K562 (cell line): Measurements from ENCODE around the gene HMGN1. TPM values are rescaled to one million over a fixed set of nuclear protein-coding genes. Genes with fewer than 3 reads are reported as not detected.

Experiments used
- ATAC-seq: fragments of 200-7000 bp; cut with Tn5 transposase; 3 replicates; pipeline ENCODE4 v1.9.1; 2020; ENCODE audit warnings: moderate library complexity
- BruUV-seq: library from RNA; stranded (reverse); fragments of 400-500 nt; replicated peaks from 2 replicates; lab custom pipeline; 2021; lab: Mats Ljungman, UMichigan
- CTCF ChIA-PET: fragments of 300-600 bp; formaldehyde crosslinking; extraction: SDS; loops from one replicate; lab custom pipeline; 2021; ENCODE audit warnings: low intra/inter-chr PET ratio; lab: Yijun Ruan, JAX
- POLR2A ChIA-PET: fragments of 300-600, 350-650 bp; sonication (Branson Sonifier 250); formaldehyde crosslinking; extraction: SDS; loops from one replicate; lab custom pipeline; 2021; ENCODE audit warnings: antibody characterized with exemption, inconsistent platforms; lab: Yijun Ruan, JAX
- DNase-seq, 4 experiments: peaks; one replicate each; pipeline versions ENCODE4 v3.0.0 to v3.0.0-alpha.2; 2011 to 2018; ENCODE audit warnings: low spot score in 3 of 4, mixed read lengths in 3 of 4; ENCODE audit errors: extremely low read depth in 1 of 4
- FAIRE-seq: peaks from 2 replicates; lab custom pipeline; 2011; peaks lifted over from hg19 to GRCh38; lab: Jason Lieb, UNC
- H2AFZ ChIP-seq: 2 replicates; pipeline ENCODE4 v1.6.0; 2011; ENCODE audit warnings: low read depth, low read length, control low read depth, inconsistent platforms
- H3K27ac ChIP-seq: fragments of 200-600 bp; 3 replicates; pipeline ENCODE4 v1.8.0; 2011; ENCODE audit warnings: low read depth, mild to moderate bottlenecking, control low read depth, inconsistent platforms, low read length, moderate library complexity, mixed read lengths; ENCODE audit errors: extremely low read depth
- H3K27me3 ChIP-seq, 2 experiments: fragments of 300-600 bp in 1 of 2; 2 replicates in 1 of 2; 3 replicates in 1 of 2; pipeline versions ENCODE4 v1.6.0 to v1.8.0; 2011; ENCODE audit warnings: inconsistent platforms in 2 of 2, low read length in 2 of 2, mild to moderate bottlenecking in 1 of 2, mixed read lengths in 1 of 2, moderate library complexity in 1 of 2; ENCODE audit not compliant: control insufficient read depth in 2 of 2, insufficient read depth in 2 of 2
- H3K36me3 ChIP-seq: fragments of 300-600 bp; 3 replicates; pipeline ENCODE4 v1.8.0; 2011; ENCODE audit warnings: mild to moderate bottlenecking, low read length, inconsistent platforms; ENCODE audit not compliant: control insufficient read depth, insufficient read depth
- H3K4me1 ChIP-seq, 2 experiments: fragments of 200-600 bp in 1 of 2; replicated peaks in 1 of 2; 2 replicates in 1 of 2; 3 replicates in 1 of 2; pipeline versions ENCODE4 v1.5.1 to v1.8.0; 2011; ENCODE audit warnings: inconsistent platforms in 2 of 2, low read length in 2 of 2, mild to moderate bottlenecking in 1 of 2, mixed read lengths in 1 of 2, moderate library complexity in 1 of 2; ENCODE audit not compliant: control insufficient read depth in 2 of 2, insufficient read depth in 2 of 2
- H3K4me2 ChIP-seq: 2 replicates; pipeline ENCODE4 v1.6.1; 2011; ENCODE audit warnings: low read length, control low read depth, inconsistent platforms, mixed read lengths; ENCODE audit not compliant: insufficient read depth
- H3K4me3 ChIP-seq: fragments of 200-600 bp; sonication (generic), shearing (Covaris generic); 2 replicates; pipeline ENCODE4 v1.5.1; 2016; ENCODE audit warnings: control low read depth, inconsistent platforms
- H3K79me2 ChIP-seq: fragments of 200-600 bp; 3 replicates; pipeline ENCODE4 v1.8.0; 2011; ENCODE audit warnings: low read length, inconsistent platforms; ENCODE audit not compliant: control insufficient read depth, insufficient read depth
- H3K9ac ChIP-seq, 2 experiments: 2 replicates each; pipeline versions ENCODE4 v1.6.0 to v1.6.1; 2011; ENCODE audit warnings: low read depth in 2 of 2, low read length in 2 of 2, control low read depth in 1 of 2, inconsistent platforms in 1 of 2, mild to moderate bottlenecking in 1 of 2, mixed read lengths in 1 of 2; ENCODE audit not compliant: insufficient read depth in 1 of 2
- H3K9me1 ChIP-seq: one replicate; pipeline ENCODE4 v1.6.0; 2011; ENCODE audit warnings: inconsistent platforms, mild to moderate bottlenecking, low read length, moderate library complexity; ENCODE audit not compliant: control insufficient read depth, insufficient read depth
- H3K9me3 ChIP-seq: replicated peaks from 2 replicates; pipeline ENCODE4 v1.5.1; 2011; ENCODE audit warnings: low read depth, low read length, inconsistent platforms; ENCODE audit not compliant: control insufficient read depth, insufficient read depth
- H4K20me1 ChIP-seq: replicated peaks from 2 replicates; pipeline ENCODE4 v1.6.1; 2011; ENCODE audit warnings: low read length, inconsistent platforms, mixed read lengths; ENCODE audit not compliant: control insufficient read depth, insufficient read depth
- KAT7 ChIP-seq: sonication (generic); formaldehyde crosslinking; IDR thresholded peaks from 2 replicates; pipeline ENCODE4 v1.8.0; 2022; ENCODE audit warnings: missing genetic modification reagents, mild to moderate bottlenecking, borderline replicate concordance
- MIER1 ChIP-seq: fragments of 450-650 bp; IDR thresholded peaks from 2 replicates; pipeline ENCODE4 v1.6.1; 2016; ENCODE audit warnings: antibody characterized with exemption, mild to moderate bottlenecking, low read depth
- NBN ChIP-seq: fragments of 450-650 bp; IDR thresholded peaks from 2 replicates; pipeline ENCODE4 v1.6.1; 2016; ENCODE audit warnings: low read depth, mild to moderate bottlenecking
- NRF1 ChIP-seq, 2 experiments: fragments of 450-650 bp; IDR thresholded peaks in 1 of 2; conservative IDR thresholded peaks in 1 of 2; 2 replicates each; pipeline ENCODE4 v1.6.1; 2014; ENCODE audit warnings: mild to moderate bottlenecking in 2 of 2
- POLR2H ChIP-seq: IDR thresholded peaks from 2 replicates; pipeline ENCODE4 v1.6.1; 2016; ENCODE audit warnings: missing genetic modification characterization, low read depth, mild to moderate bottlenecking, control low read depth, missing compliant biosample characterization, moderate library complexity
- ZNF184 ChIP-seq: sonication (generic); formaldehyde crosslinking; IDR thresholded peaks from 2 replicates; pipeline ENCODE4 v1.5.0; 2020; ENCODE audit warnings: missing genetic modification reagents
- ZNF197 ChIP-seq: fragments of 200-800 bp; sonication (Bioruptor generic); IDR thresholded peaks from 2 replicates; pipeline ENCODE4 v1.6.1; 2016; ENCODE audit warnings: low read depth, missing genetic modification characterization, missing compliant biosample characterization
- ZZZ3 ChIP-seq: fragments of 450-650 bp; IDR thresholded peaks from 2 replicates; pipeline ENCODE4 v1.6.1; 2016; ENCODE audit warnings: antibody characterized with exemption, mild to moderate bottlenecking, moderate library complexity
- WGBS: fragments of 100-300 bp; shearing (Covaris generic); methylation state at CpG from one replicate; pipeline ENCODE4 v1.1.6; 2016; ENCODE audit warnings: low coverage, mixed read lengths; ENCODE audit not compliant: insufficient coverage; ENCODE audit errors: missing lambda C conversion rate; 5-methylcytosine and 5-hydroxymethylcytosine counted together
- in situ Hi-C: fragments of 300-500 bp; cut with MboI; formaldehyde crosslinking; loops from 4 replicates; pipeline ENCODE4 v1.15.0; 2018; ENCODE audit warnings: inconsistent platforms, mixed read lengths
- intact Hi-C: fragments of 100-400 bp; cut with micrococcal nuclease; formaldehyde crosslinking; loops from 2 replicates; pipeline ENCODE4 v1.14.2; 2022
- polyA plus RNA-seq, 8 experiments: library from polyadenylated mRNA; depleted of rRNA in 4 of 8; stranded (reverse) in 5 of 8; unstranded in 3 of 8; fragments of >200 nt; fragmentation: Nextera tagmentation in 2 of 8; fragmentation: Illumina TruSeq in 1 of 8; extraction: Ambion mirVana in 2 of 8; extraction: Trizol in 1 of 8; gene quantifications; 2 replicates each; pipeline versions ENCODE4 v1.2.1 to v1.2.3, GENCODE V29; 2011 to 2014; ENCODE audit warnings: inconsistent platforms in 1 of 8, missing spikeins in 1 of 8
- total RNA-seq, 7 experiments: library from RNA; depleted of rRNA in 6 of 7; stranded (reverse); fragments of >200 nt in 6 of 7; fragmentation: Illumina TruSeq in 2 of 7; extraction: Trizol in 2 of 7; gene quantifications; 2 replicates each; pipeline versions ENCODE4 v1.2.1 to v1.2.3, GENCODE V29; 2011 to 2021; ENCODE audit warnings: low replicate concordance in 1 of 7
- TF ChIP-seq, protein P1 (sequence below): sonication (generic); formaldehyde crosslinking; IDR thresholded peaks from 2 replicates; pipeline ENCODE4 v1.8.0; 2023; ENCODE audit warnings: mild to moderate bottlenecking, missing genetic modification reagents
- TF ChIP-seq, protein P2 (sequence below): fragments of 250-450 bp; sonication (Bioruptor Pico); IDR thresholded peaks from 2 replicates; pipeline ENCODE4 v1.9.0; 2021; ENCODE audit warnings: mild to moderate bottlenecking, inconsistent platforms
- TF ChIP-seq, protein P3 (sequence below): IDR thresholded peaks from 2 replicates; pipeline ENCODE4 v1.6.1; 2016; ENCODE audit warnings: missing genetic modification characterization, missing compliant biosample characterization
- TF ChIP-seq, protein P4 (sequence below): fragments of 250-450 bp; sonication (Bioruptor Pico); IDR thresholded peaks from 2 replicates; pipeline ENCODE4 v1.8.0; 2021; ENCODE audit warnings: moderate library complexity, mild to moderate bottlenecking, inconsistent platforms

HMGN1 gene
- total and polyA plus RNA-seq, 9 of the 15 experiments (the other 6 are each of a cell fraction or from before 2014, with no cell fraction given) = 124 to 626 (median 498) TPM

DNA sequence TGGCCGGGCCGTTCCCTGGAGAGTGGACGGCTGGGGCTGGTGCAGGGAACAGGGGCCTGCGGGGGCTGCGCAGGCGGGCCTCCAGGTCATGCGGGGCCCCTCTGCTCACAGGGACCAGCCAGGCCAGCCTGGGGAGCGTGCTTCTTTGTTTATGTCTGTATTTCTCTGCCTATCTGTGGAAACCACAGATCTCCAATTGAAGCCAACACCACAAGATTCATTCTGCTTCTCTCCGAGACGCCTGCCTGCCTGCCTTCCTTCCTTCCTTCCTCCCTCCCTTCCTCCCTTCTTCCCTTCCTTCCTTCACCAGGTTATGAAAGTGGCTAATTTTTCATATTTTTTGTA lies 39.9 kb upstream of the HMGN1 start:
- FAIRE-seq = peak; percentile 42
- DNase-seq = no peak
- WGBS = 1% methylated on average over 10 of the region's 10 CpGs
- Histone ChIP-seq H3K27me3 (no peaks in the 10 kb centered on the region), H3K27ac (peak overlapping the region; percentile 72), H3K9ac (peak overlapping the region; percentile 63 to 85; a peak in 3 of 4 replicates), H3K4me2 (peak overlapping the region; percentile 90), H2AFZ (peak overlapping the region; percentile 88), H3K4me3 (peak overlapping the region; percentile 45), H3K4me1 (peaks cover 13 to 34% of the 10 kb centered on the region in 2 experiments), H3K36me3 (peaks cover 36% of the 10 kb centered on the region), H3K9me1 (no peaks in the 10 kb centered on the region), H4K20me1 (no peaks in the 10 kb centered on the region; the same call in 1 of the 2 replicates), H3K79me2 (peaks cover 41% of the 10 kb centered on the region), H3K9me3 (no peaks in the 10 kb centered on the region)
- ChIA-PET POLR2A (no interaction called here), CTCF (interaction anchor here (0.6 to 2.1 kb wide), 6 partner anchors 15 to 1271 kb away, joined by 3 to 14 read pairs (median 4); partner anchors contain the start of gene BRWD1)
- in situ Hi-C loops (loop anchor here (5.0 kb wide), 2 partner anchors 49 to 71 kb away; no protein-coding TSS in a partner anchor), intact Hi-C loops (loop anchor here (1.0 to 5.0 kb wide), 6 partner anchors 16 to 206 kb away; partner anchors contain the start of genes BRWD1 and PSMG1)
- BruUV-seq = no TSS peak
- no peak for ATAC-seq
- no peak for TF ChIP-seq POLR2H
- no peak for TF ChIP-seq MIER1
- TF ChIP-seq, protein P1, sequence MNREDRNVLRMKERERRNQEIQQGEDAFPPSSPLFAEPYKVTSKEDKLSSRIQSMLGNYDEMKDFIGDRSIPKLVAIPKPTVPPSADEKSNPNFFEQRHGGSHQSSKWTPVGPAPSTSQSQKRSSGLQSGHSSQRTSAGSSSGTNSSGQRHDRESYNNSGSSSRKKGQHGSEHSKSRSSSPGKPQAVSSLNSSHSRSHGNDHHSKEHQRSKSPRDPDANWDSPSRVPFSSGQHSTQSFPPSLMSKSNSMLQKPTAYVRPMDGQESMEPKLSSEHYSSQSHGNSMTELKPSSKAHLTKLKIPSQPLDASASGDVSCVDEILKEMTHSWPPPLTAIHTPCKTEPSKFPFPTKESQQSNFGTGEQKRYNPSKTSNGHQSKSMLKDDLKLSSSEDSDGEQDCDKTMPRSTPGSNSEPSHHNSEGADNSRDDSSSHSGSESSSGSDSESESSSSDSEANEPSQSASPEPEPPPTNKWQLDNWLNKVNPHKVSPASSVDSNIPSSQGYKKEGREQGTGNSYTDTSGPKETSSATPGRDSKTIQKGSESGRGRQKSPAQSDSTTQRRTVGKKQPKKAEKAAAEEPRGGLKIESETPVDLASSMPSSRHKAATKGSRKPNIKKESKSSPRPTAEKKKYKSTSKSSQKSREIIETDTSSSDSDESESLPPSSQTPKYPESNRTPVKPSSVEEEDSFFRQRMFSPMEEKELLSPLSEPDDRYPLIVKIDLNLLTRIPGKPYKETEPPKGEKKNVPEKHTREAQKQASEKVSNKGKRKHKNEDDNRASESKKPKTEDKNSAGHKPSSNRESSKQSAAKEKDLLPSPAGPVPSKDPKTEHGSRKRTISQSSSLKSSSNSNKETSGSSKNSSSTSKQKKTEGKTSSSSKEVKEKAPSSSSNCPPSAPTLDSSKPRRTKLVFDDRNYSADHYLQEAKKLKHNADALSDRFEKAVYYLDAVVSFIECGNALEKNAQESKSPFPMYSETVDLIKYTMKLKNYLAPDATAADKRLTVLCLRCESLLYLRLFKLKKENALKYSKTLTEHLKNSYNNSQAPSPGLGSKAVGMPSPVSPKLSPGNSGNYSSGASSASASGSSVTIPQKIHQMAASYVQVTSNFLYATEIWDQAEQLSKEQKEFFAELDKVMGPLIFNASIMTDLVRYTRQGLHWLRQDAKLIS (CRISPR knock-in tag) = 0 out of 2 replicates have a peak, but pooled peaks have one; percentile 1
- TF ChIP-seq KAT7 (CRISPR knock-in tag) = 0 out of 2 replicates have a peak, but pooled peaks have one; percentile 33
- TF ChIP-seq ZNF197 (CRISPR knock-in tag) = no peak
- TF ChIP-seq ZNF184 (CRISPR knock-in tag) = no peak
- 0 out of 2 replicates have a peak, but pooled peaks have one; percentile 3 for TF ChIP-seq ZZZ3
- TF ChIP-seq, protein P2, sequence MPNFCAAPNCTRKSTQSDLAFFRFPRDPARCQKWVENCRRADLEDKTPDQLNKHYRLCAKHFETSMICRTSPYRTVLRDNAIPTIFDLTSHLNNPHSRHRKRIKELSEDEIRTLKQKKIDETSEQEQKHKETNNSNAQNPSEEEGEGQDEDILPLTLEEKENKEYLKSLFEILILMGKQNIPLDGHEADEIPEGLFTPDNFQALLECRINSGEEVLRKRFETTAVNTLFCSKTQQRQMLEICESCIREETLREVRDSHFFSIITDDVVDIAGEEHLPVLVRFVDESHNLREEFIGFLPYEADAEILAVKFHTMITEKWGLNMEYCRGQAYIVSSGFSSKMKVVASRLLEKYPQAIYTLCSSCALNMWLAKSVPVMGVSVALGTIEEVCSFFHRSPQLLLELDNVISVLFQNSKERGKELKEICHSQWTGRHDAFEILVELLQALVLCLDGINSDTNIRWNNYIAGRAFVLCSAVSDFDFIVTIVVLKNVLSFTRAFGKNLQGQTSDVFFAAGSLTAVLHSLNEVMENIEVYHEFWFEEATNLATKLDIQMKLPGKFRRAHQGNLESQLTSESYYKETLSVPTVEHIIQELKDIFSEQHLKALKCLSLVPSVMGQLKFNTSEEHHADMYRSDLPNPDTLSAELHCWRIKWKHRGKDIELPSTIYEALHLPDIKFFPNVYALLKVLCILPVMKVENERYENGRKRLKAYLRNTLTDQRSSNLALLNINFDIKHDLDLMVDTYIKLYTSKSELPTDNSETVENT = 0 out of 2 replicates have a peak, but pooled peaks have one; percentile 4
- TF ChIP-seq, protein P3, sequence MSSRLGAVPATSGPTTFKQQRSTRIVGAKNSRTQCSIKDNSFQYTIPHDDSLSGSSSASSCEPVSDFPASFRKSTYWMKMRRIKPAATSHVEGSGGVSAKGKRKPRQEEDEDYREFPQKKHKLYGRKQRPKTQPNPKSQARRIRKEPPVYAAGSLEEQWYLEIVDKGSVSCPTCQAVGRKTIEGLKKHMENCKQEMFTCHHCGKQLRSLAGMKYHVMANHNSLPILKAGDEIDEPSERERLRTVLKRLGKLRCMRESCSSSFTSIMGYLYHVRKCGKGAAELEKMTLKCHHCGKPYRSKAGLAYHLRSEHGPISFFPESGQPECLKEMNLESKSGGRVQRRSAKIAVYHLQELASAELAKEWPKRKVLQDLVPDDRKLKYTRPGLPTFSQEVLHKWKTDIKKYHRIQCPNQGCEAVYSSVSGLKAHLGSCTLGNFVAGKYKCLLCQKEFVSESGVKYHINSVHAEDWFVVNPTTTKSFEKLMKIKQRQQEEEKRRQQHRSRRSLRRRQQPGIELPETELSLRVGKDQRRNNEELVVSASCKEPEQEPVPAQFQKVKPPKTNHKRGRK (tag) = 0 out of 2 replicates have a peak, but pooled peaks have one; percentile 25
- TF ChIP-seq NRF1 (conservative IDR thresholded peaks at IDR 0.05 in 1 of 2, IDR thresholded peaks at IDR 0.05 in 1 of 2) = peak; percentile 50 to 64
- 0 out of 2 replicates have a peak, but pooled peaks have one; percentile 6 for TF ChIP-seq NBN
- TF ChIP-seq, protein P4, sequence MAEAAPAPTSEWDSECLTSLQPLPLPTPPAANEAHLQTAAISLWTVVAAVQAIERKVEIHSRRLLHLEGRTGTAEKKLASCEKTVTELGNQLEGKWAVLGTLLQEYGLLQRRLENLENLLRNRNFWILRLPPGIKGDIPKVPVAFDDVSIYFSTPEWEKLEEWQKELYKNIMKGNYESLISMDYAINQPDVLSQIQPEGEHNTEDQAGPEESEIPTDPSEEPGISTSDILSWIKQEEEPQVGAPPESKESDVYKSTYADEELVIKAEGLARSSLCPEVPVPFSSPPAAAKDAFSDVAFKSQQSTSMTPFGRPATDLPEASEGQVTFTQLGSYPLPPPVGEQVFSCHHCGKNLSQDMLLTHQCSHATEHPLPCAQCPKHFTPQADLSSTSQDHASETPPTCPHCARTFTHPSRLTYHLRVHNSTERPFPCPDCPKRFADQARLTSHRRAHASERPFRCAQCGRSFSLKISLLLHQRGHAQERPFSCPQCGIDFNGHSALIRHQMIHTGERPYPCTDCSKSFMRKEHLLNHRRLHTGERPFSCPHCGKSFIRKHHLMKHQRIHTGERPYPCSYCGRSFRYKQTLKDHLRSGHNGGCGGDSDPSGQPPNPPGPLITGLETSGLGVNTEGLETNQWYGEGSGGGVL (CRISPR knock-in tag) = no peak
